NCI-H1105 (cell line): ENCODE data around the gene ZNF813.
"Not testable (repeated sequence)": the region's sequence is repeated elsewhere in the genome, so short reads cannot be mapped to it uniquely, and the experiment has no call there.

Experiments
- DNase-seq: peaks from one replicate; lab custom pipeline; 2025; lab: John Stamatoyannopoulos, UW

ZNF813 gene

DNA sequence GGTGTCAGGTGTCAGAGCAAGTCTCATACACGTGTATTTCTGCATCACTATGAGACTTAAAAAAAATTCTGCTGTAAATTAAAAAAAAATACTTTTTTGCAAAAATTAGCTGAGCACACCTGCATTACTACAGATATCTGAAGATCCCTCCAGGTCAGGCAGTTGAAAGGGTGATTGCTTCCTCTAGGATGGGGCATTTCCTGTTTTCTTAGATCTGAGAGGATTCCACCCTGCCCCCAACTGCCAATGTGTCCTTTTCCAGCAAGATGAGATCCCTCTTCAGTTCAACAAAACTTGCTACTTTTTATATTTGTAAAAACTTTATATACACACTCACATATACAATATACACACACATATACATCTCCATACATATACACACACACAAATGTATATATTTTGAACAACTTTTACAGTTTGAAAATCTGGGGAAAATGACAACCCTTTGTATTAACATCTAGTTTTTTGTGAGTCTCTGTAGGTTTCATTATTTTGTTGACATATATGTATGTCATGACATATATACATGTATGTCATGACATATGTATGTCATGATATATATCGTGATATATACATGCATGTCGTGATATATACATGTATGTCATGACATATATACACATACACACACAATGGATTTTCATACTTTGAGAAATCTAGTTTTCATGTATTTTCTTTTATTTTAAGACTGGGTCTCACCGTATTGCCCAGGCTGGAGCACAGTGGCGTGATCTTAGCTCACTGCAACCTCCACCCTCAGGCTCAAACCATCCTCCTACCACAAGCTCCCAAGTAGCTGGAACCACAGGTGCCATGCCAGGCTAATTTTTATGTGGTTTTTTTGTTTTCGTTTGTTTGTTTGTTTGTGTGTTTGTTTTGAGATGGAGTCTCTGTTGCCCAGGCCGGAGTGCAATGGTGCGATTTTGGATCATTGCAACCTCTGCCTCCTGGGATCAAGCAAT lies 17.8 kb downstream of the ZNF813 start:
- no peak for DNase-seq

- DNase-seq, result no peak
These were observed 24.6 kb downstream of the ZNF813 start for GRCh38 chr19:53492153-53492552.

GRCh38 chr19:53497311-53498023 lies 29.9 kb downstream of the ZNF813 start:
- not testable (repeated sequence) for DNase-seq

DNA sequence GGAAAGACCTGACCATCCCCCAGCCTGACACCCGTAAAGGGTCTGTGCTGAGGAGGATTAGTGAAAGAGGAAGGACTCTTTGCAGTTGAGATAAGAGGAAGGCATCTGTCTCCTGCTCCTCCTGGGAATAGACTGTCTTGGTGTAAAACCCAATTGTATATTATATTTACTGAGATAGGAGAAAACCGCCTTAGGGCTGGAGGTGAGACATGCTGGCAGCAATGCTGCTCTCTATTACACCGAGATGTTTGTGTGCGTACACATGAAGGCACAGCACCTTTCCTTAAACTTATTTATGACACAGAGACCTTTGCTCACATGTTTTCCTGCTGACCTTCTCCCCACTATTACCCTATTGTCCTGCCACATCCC lies 30.5 kb downstream of the ZNF813 start:
- not testable (repeated sequence) for DNase-seq

- not testable (repeated sequence) for DNase-seq
These were observed 35.6 kb downstream of the ZNF813 start for GRCh38 chr19:53503151-53503550.

DNA sequence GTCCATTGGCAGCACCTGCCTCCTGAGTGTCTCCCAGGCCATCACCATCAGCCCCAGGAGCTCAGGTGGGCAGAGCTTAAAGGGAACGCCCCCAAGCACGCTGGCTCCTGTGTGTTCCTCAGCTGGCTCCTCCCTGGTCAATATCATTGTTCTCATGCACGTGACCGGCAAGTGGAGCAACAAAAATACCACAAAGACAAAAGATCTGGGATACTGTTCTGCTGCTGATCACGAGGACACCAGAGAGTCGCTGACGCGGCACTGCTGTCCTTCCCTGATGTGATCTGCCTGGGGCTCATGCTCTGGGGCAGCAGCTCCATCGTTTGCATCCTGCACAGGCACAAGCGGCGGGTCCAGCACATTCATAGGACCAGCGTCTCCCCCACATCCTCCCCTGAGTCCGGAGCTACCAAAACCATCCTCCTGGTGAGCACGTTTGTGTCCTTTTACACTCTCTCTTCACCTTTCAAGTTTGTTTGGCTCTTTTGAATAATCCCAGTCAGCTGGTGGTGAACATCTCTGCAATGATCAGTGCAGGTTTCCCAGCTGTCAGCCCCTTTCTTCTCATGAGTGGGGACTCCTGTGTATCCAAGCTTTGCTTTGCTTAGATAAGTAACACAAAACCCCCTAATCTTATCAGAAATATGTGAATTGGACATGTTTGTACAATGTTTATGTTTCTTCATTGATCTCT lies 36.3 kb downstream of the ZNF813 start:
- not testable (repeated sequence) for DNase-seq

DNA sequence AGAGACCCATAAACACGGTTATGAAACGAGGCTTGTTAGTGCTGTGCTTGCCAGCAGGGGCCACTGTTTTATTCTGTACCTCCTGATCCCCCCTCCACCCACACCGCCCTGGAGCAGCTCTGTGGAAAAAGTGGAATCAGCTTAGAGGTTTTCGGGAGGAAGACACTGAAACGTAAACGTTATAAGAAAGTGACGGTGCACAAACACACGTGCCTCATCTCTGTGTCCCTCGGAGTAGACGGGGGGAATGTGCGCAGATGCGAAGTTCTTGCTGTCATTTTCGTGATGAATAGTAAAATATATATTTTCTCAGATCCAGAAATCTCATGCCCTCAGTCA lies 36.8 kb downstream of the ZNF813 start:
- DNase-seq, result not testable (repeated sequence)

- DNase-seq, result no peak
These were observed 37.4 kb downstream of the ZNF813 start for GRCh38 chr19:53504885-53505284.

DNA sequence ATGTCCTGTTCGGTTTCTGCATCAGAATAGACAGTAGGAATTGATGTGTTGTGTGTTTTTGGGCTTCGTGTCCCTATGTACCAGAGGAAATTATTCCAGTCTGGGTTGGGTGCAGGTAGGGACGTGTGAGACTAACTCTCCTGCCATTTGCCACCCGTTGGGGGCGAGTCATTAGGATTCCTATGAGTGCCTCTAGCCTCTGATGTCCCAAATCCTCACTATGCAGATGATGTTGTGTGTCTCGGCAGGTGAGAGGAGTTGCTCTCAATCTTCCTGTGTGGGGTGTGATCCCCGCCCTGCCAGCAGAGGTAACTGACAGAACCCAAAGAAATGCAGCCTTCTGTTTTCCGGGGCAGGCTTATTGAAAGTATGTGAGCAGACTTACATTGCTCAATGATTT lies 39.2 kb downstream of the ZNF813 start:
- no peak for DNase-seq

DNA sequence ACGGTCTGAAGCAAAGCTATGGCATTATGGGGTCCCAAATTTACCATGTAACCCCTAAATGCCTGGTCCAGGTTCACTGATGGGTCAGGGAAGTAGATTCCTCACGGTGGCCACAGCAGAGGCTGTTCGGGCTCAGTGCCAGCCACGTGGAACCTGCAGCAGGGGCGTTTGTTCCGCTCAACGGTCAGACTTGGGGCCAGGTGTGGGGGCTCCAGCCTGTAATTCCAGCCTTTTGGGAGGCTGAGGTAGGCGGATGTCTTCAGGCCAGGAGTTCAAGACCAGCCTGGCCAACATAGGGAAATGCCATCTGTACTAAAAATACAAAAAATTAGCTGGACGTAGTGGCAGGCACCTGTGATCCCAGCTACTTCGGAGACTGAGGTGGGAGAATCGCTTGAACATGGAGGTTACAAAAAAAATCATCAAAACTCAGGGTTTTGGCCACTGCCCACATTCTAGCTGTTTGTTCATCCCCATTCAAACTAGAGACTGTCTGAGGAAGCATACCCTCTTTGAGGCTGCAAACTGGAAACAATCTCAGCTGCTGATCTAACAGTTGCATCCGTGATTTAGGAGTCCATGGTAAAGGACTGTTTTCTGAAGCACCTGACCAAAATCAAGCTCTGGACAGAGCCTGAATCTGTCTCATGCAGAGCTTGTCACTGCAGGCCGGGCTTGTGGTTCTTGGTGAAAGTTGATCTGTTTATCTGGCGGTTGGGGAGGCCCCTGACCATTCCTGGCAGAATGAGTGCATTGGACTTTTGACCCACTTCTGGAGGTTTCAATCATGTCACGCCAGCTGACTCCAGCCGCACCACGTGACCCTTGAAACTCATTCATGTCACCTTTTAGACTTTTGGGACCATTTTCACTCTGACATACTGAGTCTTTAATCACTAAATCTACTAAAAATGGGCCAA lies 40.2 kb downstream of the ZNF813 start:
- no peak for DNase-seq

GRCh38 chr19:53509443-53509842 lies 41.9 kb downstream of the ZNF813 start:
- DNase-seq, result no peak

DNA sequence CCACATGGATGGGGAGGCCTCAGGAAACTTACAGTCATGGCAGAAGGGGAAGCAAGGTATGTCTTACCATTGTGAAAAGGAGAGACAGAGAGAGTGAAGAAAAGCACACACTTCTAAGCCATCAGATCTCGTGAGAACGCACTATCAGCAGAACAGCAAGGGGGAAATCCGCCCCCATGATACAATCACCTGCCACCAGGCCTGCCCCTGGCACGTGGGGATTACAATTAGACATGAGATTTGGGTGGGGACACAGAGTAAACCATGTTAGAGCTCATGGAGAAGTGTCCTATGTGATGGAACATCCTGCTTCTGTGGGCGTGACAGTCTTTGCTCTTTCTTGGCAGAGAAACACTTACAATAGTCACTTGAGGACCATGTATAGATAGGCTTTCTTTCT lies 42.3 kb downstream of the ZNF813 start:
- DNase-seq, result no peak

DNA sequence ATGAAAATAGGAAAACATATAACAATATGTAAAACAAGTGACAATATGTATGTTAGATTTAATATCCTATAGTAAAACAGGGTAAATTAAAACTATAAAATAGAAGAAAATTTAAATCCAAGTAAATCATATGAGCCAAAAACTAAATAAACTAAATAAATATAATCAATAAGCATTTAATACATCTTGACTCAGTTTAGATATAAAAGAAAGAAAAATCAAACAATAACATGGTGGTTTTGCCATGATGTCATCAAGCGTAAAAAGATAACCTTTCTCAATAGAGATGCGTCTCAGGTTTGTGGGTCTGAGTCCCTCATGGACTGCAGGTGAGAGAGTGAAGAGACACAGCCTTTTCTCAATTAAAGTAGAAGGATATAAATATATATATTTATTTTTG lies 43.8 kb downstream of the ZNF813 start:
- no peak for DNase-seq

DNA sequence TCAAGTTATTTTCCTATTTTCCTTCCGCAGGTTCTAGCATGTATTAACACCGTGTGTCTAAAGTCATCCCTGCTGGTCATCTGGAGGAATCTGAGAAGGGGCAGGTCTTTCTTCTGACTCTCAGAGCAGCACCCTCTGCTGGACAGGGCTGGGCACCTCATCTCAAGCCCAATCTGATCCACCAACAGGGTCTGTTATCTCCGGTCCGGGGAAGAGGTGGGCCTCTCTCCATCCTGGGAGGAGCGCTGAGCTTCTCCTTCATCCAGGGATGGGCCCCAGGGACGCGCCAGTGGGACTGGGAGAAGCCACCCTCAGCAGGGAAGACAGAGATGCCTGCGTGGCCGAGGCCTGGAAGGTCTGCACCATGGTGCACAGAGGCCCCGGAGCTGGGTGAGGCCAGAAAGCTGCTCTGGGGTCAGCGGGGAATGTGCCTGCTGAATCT lies 44.4 kb downstream of the ZNF813 start:
- no peak for DNase-seq

DNA sequence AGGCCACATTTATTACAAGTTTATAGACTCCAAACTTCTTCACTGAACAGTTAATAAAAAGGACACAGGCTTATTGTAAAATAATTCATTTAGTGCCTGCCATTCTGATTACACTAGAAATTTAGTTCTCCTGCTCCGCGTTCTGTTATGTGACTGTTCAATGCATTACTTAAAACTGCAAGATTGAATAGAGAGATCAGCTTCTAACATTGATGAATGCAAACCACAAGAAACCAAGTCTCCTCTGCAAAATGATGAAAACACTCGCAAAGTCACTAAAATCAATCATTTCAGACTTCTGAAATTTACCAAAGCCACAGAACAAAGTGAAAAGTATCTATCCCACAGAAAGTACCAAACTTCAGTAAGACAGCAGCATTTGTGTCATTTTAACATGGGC lies 47.5 kb downstream of the ZNF813 start:
- DNase-seq, result not testable (repeated sequence)

DNA sequence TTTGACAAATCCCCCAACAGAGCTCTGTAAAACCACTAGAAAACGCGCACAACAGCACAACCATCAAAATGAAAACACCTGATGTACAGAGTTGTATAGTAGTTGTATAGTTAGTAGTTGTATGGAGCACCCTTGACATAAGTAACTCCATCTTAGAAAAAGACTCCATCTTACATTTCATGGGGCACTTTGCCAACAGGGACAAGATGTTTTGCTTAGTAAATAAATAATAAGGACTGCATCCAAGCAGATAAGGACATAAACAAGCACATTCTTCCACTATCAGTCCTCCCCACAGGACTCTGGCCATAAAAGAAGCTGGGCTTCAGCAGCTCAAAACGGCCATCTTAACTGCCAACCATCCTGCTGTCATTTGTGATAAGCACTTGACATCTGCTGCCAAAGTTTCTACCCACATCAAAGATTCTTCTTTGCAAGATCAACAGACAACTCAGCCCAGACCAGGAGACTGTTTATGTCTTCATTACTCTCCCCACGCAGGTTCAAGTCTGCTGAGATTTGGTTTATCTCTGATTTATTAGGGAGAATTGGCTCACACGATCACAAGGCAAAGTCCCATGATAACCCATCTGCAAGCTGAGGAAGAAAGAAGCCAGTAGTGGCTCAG lies 49.7 kb downstream of the ZNF813 start:
- no peak for DNase-seq

GRCh38 chr19:53518121-53518520 lies 50.6 kb downstream of the ZNF813 start:
- no peak for DNase-seq

DNA sequence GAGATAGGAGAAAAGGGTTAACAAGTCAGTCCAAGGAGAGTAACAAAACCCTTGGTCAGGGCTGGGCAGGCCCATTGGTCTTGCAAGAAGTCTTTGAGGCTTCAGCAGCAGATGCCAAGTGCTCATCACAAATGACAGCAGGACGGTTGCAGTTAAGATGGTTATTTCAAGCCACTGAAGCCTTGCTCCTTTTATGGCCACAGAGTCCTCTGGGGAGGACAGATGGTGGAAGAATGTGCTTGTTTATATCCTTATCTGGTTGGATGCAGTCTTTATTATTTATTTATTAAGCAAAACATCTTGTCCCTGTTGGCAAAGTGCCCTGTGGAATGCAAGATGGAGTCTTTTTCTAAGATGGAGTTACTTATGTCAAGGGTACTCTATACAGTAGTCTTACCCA lies 51.2 kb downstream of the ZNF813 start:
- DNase-seq, result no peak

DNA sequence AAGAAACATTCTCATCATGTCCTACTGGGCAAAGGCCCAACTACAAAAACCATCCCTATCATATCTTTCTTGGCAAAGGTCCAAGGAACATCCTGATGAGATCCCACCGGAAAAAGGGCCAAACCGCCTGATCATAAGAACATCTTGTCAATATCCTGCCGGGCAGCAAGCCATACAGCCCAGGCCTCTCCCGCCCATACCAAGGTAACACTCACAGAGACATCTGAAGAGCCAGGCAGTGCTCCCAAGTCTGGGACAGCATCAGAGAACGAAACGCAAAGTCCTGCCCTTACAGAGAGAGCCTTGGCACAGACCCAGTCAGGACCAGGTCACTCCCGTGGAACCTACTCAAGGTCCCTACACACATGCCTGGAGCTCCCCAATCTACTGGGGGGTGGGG lies 51.9 kb downstream of the ZNF813 start:
- no peak for DNase-seq

DNA sequence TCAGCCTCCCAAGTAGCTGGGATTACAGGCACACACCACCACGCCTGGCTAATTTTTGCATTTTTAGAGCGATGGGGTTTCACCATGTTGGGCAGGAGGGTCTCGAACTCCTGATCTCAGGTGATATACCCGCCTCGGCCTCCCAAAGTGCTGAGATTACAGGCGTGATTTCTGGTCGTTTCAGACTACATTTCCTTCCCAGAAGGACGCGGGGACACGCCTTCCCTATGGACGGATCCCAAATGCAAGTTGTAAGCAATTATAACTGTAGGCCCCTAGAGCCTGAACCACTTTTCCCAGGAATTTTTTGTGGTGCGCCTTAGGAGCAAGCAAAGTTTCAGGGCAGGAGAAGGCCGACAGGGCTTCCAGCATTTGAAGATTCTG lies 52.6 kb downstream of the ZNF813 start:
- DNase-seq, result no peak
